ENCODE results near the gene SRCAP.

Gene SRCAP

GRCh38 chr16:30761427-30761927 lies 62.5 kb downstream of the SRCAP start:
- ChIA-PET POLR2A (interaction anchor here (0.8 to 1.2 kb wide), 2 partner anchors 47 to 64 kb away, joined by 3 to 4 read pairs; no protein-coding TSS in a partner anchor), CTCF (interaction anchor here (1.0 to 2.2 kb wide), 3 partner anchors 10 to 52 kb away, joined by 3 to 10 read pairs (median 5); no protein-coding TSS in a partner anchor)
- Histone ChIP-seq H3K9me3 (ENCODE audit: control extremely low read depth in 1 of 5, control insufficient read depth in 4 of 5, insufficient read depth in 2 of 5, low read depth in 1 of 5, low read length in 4 of 5) (no peaks in the 10 kb centered on the region), H3K4me3 (ENCODE audit: control insufficient read depth in 1 of 7, extremely low read depth in 1 of 7, insufficient read depth in 4 of 7, low read depth in 2 of 7, low read length in 6 of 7) (peak overlapping the region; percentile 86 to 98 (median 93)), H3K27ac (ENCODE audit: insufficient read depth in 1 of 2, low read depth in 1 of 2, low read length in 2 of 2, poor library complexity in 1 of 2, severe bottlenecking in 2 of 2) (peak overlapping the region; percentile 85 to 93), H3K4me1 (ENCODE audit: control extremely low read depth in 1 of 4, control insufficient read depth in 4 of 4, insufficient read depth in 4 of 4, low read length in 3 of 4) (peaks cover 11 to 53% (median 47%) of the 10 kb centered on the region in 4 experiments), H3K36me3 (ENCODE audit: control insufficient read depth in 4 of 4, insufficient read depth in 4 of 4, low read length in 3 of 4) (peaks cover 0 to 55% (median 37%) of the 10 kb centered on the region in 4 experiments), H3K27me3 (replicated peaks in 2 of 5; ENCODE audit: control insufficient read depth in 4 of 5, insufficient read depth in 5 of 5, low read length in 4 of 5) (no peaks in the 10 kb centered on the region)
- under 1% methylated on average over 64 of the region's 64 CpGs for WGBS (ENCODE audit: insufficient coverage)
- DNase-seq, result peak; percentile 48 to 71 (median 58)

- peaks cover 2 to 55% (median 39%) of the 10 kb centered on the region in 4 experiments for H3K36me3 ChIP-seq (ENCODE audit: control insufficient read depth in 4 of 4, insufficient read depth in 4 of 4, low read length in 3 of 4)
- WGBS (ENCODE audit: insufficient coverage), result under 1% methylated on average over 56 of the region's 60 CpGs
- H3K27me3 ChIP-seq (replicated peaks in 2 of 5; ENCODE audit: control insufficient read depth in 4 of 5, insufficient read depth in 5 of 5, low read length in 4 of 5), result no peaks in the 10 kb centered on the region
- H3K4me3 ChIP-seq (ENCODE audit: control insufficient read depth in 1 of 7, extremely low read depth in 1 of 7, insufficient read depth in 4 of 7, low read depth in 2 of 7, low read length in 6 of 7), result peak within 1 kb of the TSS; percentile 86 to 98 (median 93)
- ChIA-PET POLR2A (interaction anchor here (0.8 to 1.2 kb wide), 2 partner anchors 46 to 64 kb away, joined by 3 to 4 read pairs; no protein-coding TSS in a partner anchor), CTCF (interaction anchor here (1.0 to 2.0 kb wide), 5 partner anchors 9 to 51 kb away, joined by 3 to 7 read pairs (median 5); partner anchors contain the start of gene PHKG2)
- DNase-seq, result peak; percentile 95 to 97 (median 96)
- peak within 1 kb of the TSS; percentile 85 to 93 for H3K27ac ChIP-seq (ENCODE audit: insufficient read depth in 1 of 2, low read depth in 1 of 2, low read length in 2 of 2, poor library complexity in 1 of 2, severe bottlenecking in 2 of 2)
- no peaks in the 10 kb centered on the region for H3K9me3 ChIP-seq (ENCODE audit: control extremely low read depth in 1 of 5, control insufficient read depth in 4 of 5, insufficient read depth in 2 of 5, low read depth in 1 of 5, low read length in 4 of 5)
- H3K4me1 ChIP-seq (ENCODE audit: control extremely low read depth in 1 of 4, control insufficient read depth in 4 of 4, insufficient read depth in 4 of 4, low read length in 3 of 4), result peaks cover 11 to 53% (median 47%) of the 10 kb centered on the region in 4 experiments
Observed at GRCh38 chr16:30761928-30762902, 63.2 kb downstream of the SRCAP start, which contains the start of the genes CFAP119 and RNF40. Gene CFAP119 (minus strand): TSS chr16:30762062. CDS start chr16:30761748, 314 bp downstream. Gene RNF40 (plus strand): TSS chr16:30762322. CDS start chr16:30762546, 224 bp downstream.

GRCh38 chr16:30762991-30763725 lies 64.2 kb downstream of the SRCAP start:
- DNase-seq, result no peak
- H3K4me1 ChIP-seq (ENCODE audit: control extremely low read depth in 1 of 4, control insufficient read depth in 4 of 4, insufficient read depth in 4 of 4, low read length in 3 of 4), result peaks cover 11 to 49% (median 46%) of the 10 kb centered on the region in 4 experiments
- H3K27ac ChIP-seq (ENCODE audit: insufficient read depth in 1 of 2, low read depth in 1 of 2, low read length in 2 of 2, poor library complexity in 1 of 2, severe bottlenecking in 2 of 2), result peak overlapping the region; percentile 85 to 93
- H3K4me3 ChIP-seq (ENCODE audit: control insufficient read depth in 1 of 7, extremely low read depth in 1 of 7, insufficient read depth in 4 of 7, low read depth in 2 of 7, low read length in 6 of 7), result peak overlapping the region in 6 of 7 experiments; percentile 86 to 98 (median 92)
- no peaks in the 10 kb centered on the region for H3K27me3 ChIP-seq (replicated peaks in 2 of 5; ENCODE audit: control insufficient read depth in 4 of 5, insufficient read depth in 5 of 5, low read length in 4 of 5)
- H3K36me3 ChIP-seq (ENCODE audit: control insufficient read depth in 4 of 4, insufficient read depth in 4 of 4, low read length in 3 of 4), result peaks cover 2 to 57% (median 45%) of the 10 kb centered on the region in 4 experiments
- ChIA-PET CTCF (interaction anchor here (1.0 to 2.0 kb wide), 4 partner anchors 8 to 50 kb away, joined by 3 to 7 read pairs (median 4); partner anchors contain the start of gene PHKG2), POLR2A (no interaction called here)
- WGBS (ENCODE audit: insufficient coverage), result 89% methylated on average over 8 of the region's 15 CpGs
- H3K9me3 ChIP-seq (ENCODE audit: control extremely low read depth in 1 of 5, control insufficient read depth in 4 of 5, insufficient read depth in 2 of 5, low read depth in 1 of 5, low read length in 4 of 5), result no peaks in the 10 kb centered on the region

GRCh38 chr16:30764086-30764485 lies 65.1 kb downstream of the SRCAP start:
- ChIA-PET POLR2A (no interaction called here), CTCF (interaction anchor here (2.0 kb wide), 1 partner anchor 11 kb away, joined by 7 read pairs; no protein-coding TSS in a partner anchor)
- H3K27ac ChIP-seq (ENCODE audit: insufficient read depth in 1 of 2, low read depth in 1 of 2, low read length in 2 of 2, poor library complexity in 1 of 2, severe bottlenecking in 2 of 2), result peak overlapping the region in 1 of 2 experiments; percentile 17
- peaks cover 11 to 40% (median 37%) of the 10 kb centered on the region in 4 experiments for H3K4me1 ChIP-seq (ENCODE audit: control extremely low read depth in 1 of 4, control insufficient read depth in 4 of 4, insufficient read depth in 4 of 4, low read length in 3 of 4)
- no peak for DNase-seq
- H3K9me3 ChIP-seq (ENCODE audit: control extremely low read depth in 1 of 5, control insufficient read depth in 4 of 5, insufficient read depth in 2 of 5, low read depth in 1 of 5, low read length in 4 of 5), result no peaks in the 10 kb centered on the region
- WGBS (ENCODE audit: insufficient coverage), result 97% methylated on average over 9 of the region's 11 CpGs
- peaks cover 9 to 66% (median 54%) of the 10 kb centered on the region in 4 experiments for H3K36me3 ChIP-seq (ENCODE audit: control insufficient read depth in 4 of 4, insufficient read depth in 4 of 4, low read length in 3 of 4)
- H3K4me3 ChIP-seq (ENCODE audit: control insufficient read depth in 1 of 7, extremely low read depth in 1 of 7, insufficient read depth in 4 of 7, low read depth in 2 of 7, low read length in 6 of 7), result no peak overlapping the region
- H3K27me3 ChIP-seq (replicated peaks in 2 of 5; ENCODE audit: control insufficient read depth in 4 of 5, insufficient read depth in 5 of 5, low read length in 4 of 5), result no peaks in the 10 kb centered on the region

GRCh38 chr16:30764816-30765465 lies 66.0 kb downstream of the SRCAP start:
- 100% methylated on average over 8 of the region's 12 CpGs for WGBS (ENCODE audit: insufficient coverage)
- Histone ChIP-seq H3K9me3 (ENCODE audit: control extremely low read depth in 1 of 5, control insufficient read depth in 4 of 5, insufficient read depth in 2 of 5, low read depth in 1 of 5, low read length in 4 of 5) (no peaks in the 10 kb centered on the region), H3K4me1 (ENCODE audit: control extremely low read depth in 1 of 4, control insufficient read depth in 4 of 4, insufficient read depth in 4 of 4, low read length in 3 of 4) (peaks cover 6 to 31% (median 30%) of the 10 kb centered on the region in 4 experiments), H3K36me3 (ENCODE audit: control insufficient read depth in 4 of 4, insufficient read depth in 4 of 4, low read length in 3 of 4) (peaks cover 12 to 69% (median 60%) of the 10 kb centered on the region in 4 experiments), H3K27ac (ENCODE audit: insufficient read depth in 1 of 2, low read depth in 1 of 2, low read length in 2 of 2, poor library complexity in 1 of 2, severe bottlenecking in 2 of 2) (peak overlapping the region in 1 of 2 experiments; percentile 17), H3K4me3 (ENCODE audit: control insufficient read depth in 1 of 7, extremely low read depth in 1 of 7, insufficient read depth in 4 of 7, low read depth in 2 of 7, low read length in 6 of 7) (no peak overlapping the region), H3K27me3 (replicated peaks in 2 of 5; ENCODE audit: control insufficient read depth in 4 of 5, insufficient read depth in 5 of 5, low read length in 4 of 5) (no peaks in the 10 kb centered on the region)
- ChIA-PET POLR2A (no interaction called here), CTCF (interaction anchor here (0.8 kb wide), 2 partner anchors 13 to 69 kb away, joined by 3 read pairs; no protein-coding TSS in a partner anchor)
- no peak for DNase-seq
